Liver (tissue), 9 donors: Measurements from ENCODE around the gene SNX9. TPM values are rescaled to one million over a fixed set of nuclear protein-coding genes. Genes with fewer than 3 reads are reported as not detected.

Experiments used
- DNase-seq: peaks from one replicate; pipeline ENCODE4 v3.0.0-alpha.2; 2017; ENCODE audit warnings: low spot score
- H3K27ac ChIP-seq, 2 donors: one replicate each; pipeline ENCODE4 v1.7.0; 2013; ENCODE audit warnings: inconsistent platforms in 2 of 2, low read length in 2 of 2, control low read depth in 1 of 2, low read depth in 1 of 2, mild to moderate bottlenecking in 1 of 2
- H3K27me3 ChIP-seq, 4 donors: one replicate each; pipeline versions ENCODE4 v1.6.1 to v1.7.0; 2013; ENCODE audit warnings: low read length in 3 of 4, inconsistent platforms in 1 of 4, mild to moderate bottlenecking in 1 of 4, moderate library complexity in 1 of 4; ENCODE audit not compliant: control insufficient read depth in 4 of 4, insufficient read depth in 4 of 4
- H3K36me3 ChIP-seq, 4 donors: one replicate each; pipeline versions ENCODE4 v1.6.1 to v1.7.0; 2013; ENCODE audit warnings: low read length in 3 of 4, mild to moderate bottlenecking in 3 of 4, low read depth in 1 of 4, moderate library complexity in 1 of 4; ENCODE audit not compliant: control insufficient read depth in 4 of 4, insufficient read depth in 3 of 4
- H3K4me1 ChIP-seq, 4 donors: one replicate each; pipeline versions ENCODE4 v1.6.1 to v1.7.0; 2013; ENCODE audit warnings: low read length in 3 of 4, mild to moderate bottlenecking in 3 of 4, moderate library complexity in 1 of 4; ENCODE audit not compliant: control insufficient read depth in 4 of 4, insufficient read depth in 4 of 4
- H3K4me3 ChIP-seq, 3 donors: one replicate each; pipeline versions ENCODE4 v1.6.1 to v1.7.0; 2013; ENCODE audit warnings: low read length in 3 of 3, control low read depth in 1 of 3, low read depth in 1 of 3, mild to moderate bottlenecking in 1 of 3
- H3K9ac ChIP-seq, 2 donors: one replicate each; pipeline ENCODE4 v1.7.0; 2013; ENCODE audit warnings: low read length in 2 of 2, mild to moderate bottlenecking in 2 of 2, moderate library complexity in 2 of 2, control low read depth in 1 of 2, low read depth in 1 of 2
- H3K9me3 ChIP-seq, 4 donors: one replicate each; pipeline versions ENCODE4 v1.6.1 to v1.7.0; 2013; ENCODE audit warnings: low read length in 3 of 4; ENCODE audit not compliant: control insufficient read depth in 4 of 4
- ATF3 ChIP-seq: IDR thresholded peaks from 2 replicates; pipeline ENCODE4 v1.6.1; 2016; ENCODE audit warnings: antibody characterized with exemption
- EGR1 ChIP-seq, 2 donors: IDR thresholded peaks; 2 replicates each; pipeline ENCODE4 v1.6.1; 2016 to 2018; ENCODE audit warnings: antibody characterized with exemption in 2 of 2, low read depth in 2 of 2
- FOXA1 ChIP-seq: IDR thresholded peaks from 2 replicates; pipeline ENCODE4 v1.6.1; 2016; ENCODE audit warnings: antibody characterized with exemption
- FOXA2 ChIP-seq: IDR thresholded peaks from 2 replicates; pipeline ENCODE4 v1.6.1; 2016; ENCODE audit warnings: antibody characterized with exemption
- HNF4A ChIP-seq, 2 donors: conservative IDR thresholded peaks; 2 replicates each; pipeline ENCODE4 v1.6.1; 2016; ENCODE audit warnings: antibody characterized with exemption in 2 of 2, mild to moderate bottlenecking in 2 of 2
- HNF4G ChIP-seq: IDR thresholded peaks from 2 replicates; pipeline ENCODE4 v1.6.1; 2016; ENCODE audit warnings: antibody characterized with exemption
- JUND ChIP-seq, 2 donors: IDR thresholded peaks; 2 replicates each; pipeline ENCODE4 v1.6.1; 2016; ENCODE audit warnings: antibody characterized with exemption in 2 of 2
- NR2F2 ChIP-seq: IDR thresholded peaks from 2 replicates; pipeline ENCODE4 v1.6.1; 2016; ENCODE audit warnings: antibody characterized with exemption
- RAD21 ChIP-seq, 2 donors: IDR thresholded peaks; 2 replicates each; pipeline ENCODE4 v1.6.1; 2016; ENCODE audit warnings: antibody characterized with exemption in 2 of 2, mild to moderate bottlenecking in 2 of 2
- RXRA ChIP-seq, 2 donors: IDR thresholded peaks; 2 replicates each; pipeline ENCODE4 v1.6.1; 2017 to 2018; ENCODE audit warnings: antibody characterized with exemption in 2 of 2, mild to moderate bottlenecking in 1 of 2
- SP1 ChIP-seq: IDR thresholded peaks from 2 replicates; pipeline ENCODE4 v1.6.1; 2018; ENCODE audit warnings: antibody characterized with exemption, mild to moderate bottlenecking
- WGBS: extraction: QIAGEN DNeasy Blood & Tissue Kit; methylation state at CpG from one replicate; pipeline ENCODE4 v1.1.7; 2013; 5-methylcytosine and 5-hydroxymethylcytosine counted together
- polyA plus RNA-seq, 2 donors: library from polyadenylated mRNA; stranded (reverse) in 1 of 2; unstranded in 1 of 2; fragments of 200-250 nt in 1 of 2; fragments of >200 nt in 1 of 2; fragmentation: Nextera tagmentation in 1 of 2; extraction: Ambion mirVana in 1 of 2; gene quantifications; one replicate each; pipeline versions ENCODE4 v1.2.1 to v1.2.3, GENCODE V29; 2013 to 2015
- total RNA-seq, 2 donors: library from RNA; depleted of rRNA; stranded (reverse); fragments of >200 nt; gene quantifications; one replicate each; pipeline ENCODE4 v1.2.3, GENCODE V29; 2014
- TF ChIP-seq, protein P1 (sequence below): fragments of 150-350 bp; IDR thresholded peaks from 2 replicates; pipeline ENCODE4 v1.5.1; 2017; ENCODE audit warnings: improper control_type of control experiment, low read depth, low read length; ENCODE audit not compliant: missing input control
- TF ChIP-seq, protein P2 (sequence below): IDR thresholded peaks from 2 replicates; pipeline ENCODE4 v1.6.1; 2016; ENCODE audit warnings: antibody characterized with exemption
- TF ChIP-seq, protein P3 (sequence below): IDR thresholded peaks from 2 replicates; pipeline ENCODE4 v1.6.1; 2016; ENCODE audit warnings: antibody characterized with exemption, mild to moderate bottlenecking
- TF ChIP-seq, protein P4 (sequence below): IDR thresholded peaks from 2 replicates; pipeline ENCODE4 v1.6.1; 2016; ENCODE audit warnings: antibody characterized with exemption
- donor health status: healthy.
- donor health status: healthy.
- donor health status: healthy.
- donor health status: healthy.
- donor health status: healthy.

The SNX9 gene
- total and polyA plus RNA-seq, 4 donors = 16.4 to 31.0 (median 22.3) TPM

DNA sequence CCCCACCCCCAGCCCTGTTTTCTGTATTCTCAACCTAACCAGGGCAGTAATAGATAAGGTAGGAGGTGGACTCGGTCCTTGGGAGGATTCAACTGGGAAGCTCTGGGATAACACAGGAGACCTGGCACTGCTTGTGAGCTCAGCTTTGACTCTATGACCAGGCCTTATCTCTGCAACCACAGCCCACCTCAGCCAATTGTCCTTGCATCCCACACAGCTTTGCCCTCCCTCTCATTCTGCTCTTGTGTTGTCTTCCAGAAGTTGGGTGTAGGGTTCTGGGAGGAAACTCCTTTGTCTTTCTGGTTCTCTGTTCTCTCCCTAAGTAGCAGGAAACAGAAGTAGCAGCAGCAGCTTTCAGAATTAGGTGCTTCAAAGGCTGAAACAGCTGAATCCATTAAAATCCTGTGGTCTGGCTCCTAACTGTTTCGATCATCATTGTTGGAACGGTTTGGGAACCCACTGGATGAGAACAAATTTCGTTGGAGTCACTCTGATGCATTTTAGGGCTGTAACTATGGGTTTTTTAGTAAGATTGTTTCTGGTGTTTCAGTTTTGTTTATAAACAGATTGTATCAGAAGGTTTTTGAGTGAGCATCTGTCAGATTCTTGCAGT is 32.4 kb upstream of the SNX9 start:
- H3K9ac ChIP-seq = no peak overlapping the region
- H3K9me3 ChIP-seq = no peaks in the 10 kb centered on the region
- H3K27me3 ChIP-seq = no peaks in the 10 kb centered on the region
- no peak overlapping the region for H3K27ac ChIP-seq
- 81% methylated on average over 4 of the region's 4 CpGs for WGBS
- no peak for DNase-seq
- peaks cover 0 to 13% (median 6%) of the 10 kb centered on the region in 4 donors for H3K4me1 ChIP-seq
- no peak overlapping the region for H3K4me3 ChIP-seq
- H3K36me3 ChIP-seq = no peaks in the 10 kb centered on the region
- TF ChIP-seq, protein P1, sequence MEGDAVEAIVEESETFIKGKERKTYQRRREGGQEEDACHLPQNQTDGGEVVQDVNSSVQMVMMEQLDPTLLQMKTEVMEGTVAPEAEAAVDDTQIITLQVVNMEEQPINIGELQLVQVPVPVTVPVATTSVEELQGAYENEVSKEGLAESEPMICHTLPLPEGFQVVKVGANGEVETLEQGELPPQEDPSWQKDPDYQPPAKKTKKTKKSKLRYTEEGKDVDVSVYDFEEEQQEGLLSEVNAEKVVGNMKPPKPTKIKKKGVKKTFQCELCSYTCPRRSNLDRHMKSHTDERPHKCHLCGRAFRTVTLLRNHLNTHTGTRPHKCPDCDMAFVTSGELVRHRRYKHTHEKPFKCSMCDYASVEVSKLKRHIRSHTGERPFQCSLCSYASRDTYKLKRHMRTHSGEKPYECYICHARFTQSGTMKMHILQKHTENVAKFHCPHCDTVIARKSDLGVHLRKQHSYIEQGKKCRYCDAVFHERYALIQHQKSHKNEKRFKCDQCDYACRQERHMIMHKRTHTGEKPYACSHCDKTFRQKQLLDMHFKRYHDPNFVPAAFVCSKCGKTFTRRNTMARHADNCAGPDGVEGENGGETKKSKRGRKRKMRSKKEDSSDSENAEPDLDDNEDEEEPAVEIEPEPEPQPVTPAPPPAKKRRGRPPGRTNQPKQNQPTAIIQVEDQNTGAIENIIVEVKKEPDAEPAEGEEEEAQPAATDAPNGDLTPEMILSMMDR = no peak
- TF ChIP-seq RXRA (IDR thresholded peaks at IDR 0.05) = no peak
- TF ChIP-seq RAD21 (IDR thresholded peaks at IDR 0.05) = no peak
- TF ChIP-seq, protein P2, sequence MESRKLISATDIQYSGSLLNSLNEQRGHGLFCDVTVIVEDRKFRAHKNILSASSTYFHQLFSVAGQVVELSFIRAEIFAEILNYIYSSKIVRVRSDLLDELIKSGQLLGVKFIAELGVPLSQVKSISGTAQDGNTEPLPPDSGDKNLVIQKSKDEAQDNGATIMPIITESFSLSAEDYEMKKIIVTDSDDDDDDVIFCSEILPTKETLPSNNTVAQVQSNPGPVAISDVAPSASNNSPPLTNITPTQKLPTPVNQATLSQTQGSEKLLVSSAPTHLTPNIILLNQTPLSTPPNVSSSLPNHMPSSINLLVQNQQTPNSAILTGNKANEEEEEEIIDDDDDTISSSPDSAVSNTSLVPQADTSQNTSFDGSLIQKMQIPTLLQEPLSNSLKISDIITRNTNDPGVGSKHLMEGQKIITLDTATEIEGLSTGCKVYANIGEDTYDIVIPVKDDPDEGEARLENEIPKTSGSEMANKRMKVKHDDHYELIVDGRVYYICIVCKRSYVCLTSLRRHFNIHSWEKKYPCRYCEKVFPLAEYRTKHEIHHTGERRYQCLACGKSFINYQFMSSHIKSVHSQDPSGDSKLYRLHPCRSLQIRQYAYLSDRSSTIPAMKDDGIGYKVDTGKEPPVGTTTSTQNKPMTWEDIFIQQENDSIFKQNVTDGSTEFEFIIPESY = no peak
- TF ChIP-seq, protein P3, sequence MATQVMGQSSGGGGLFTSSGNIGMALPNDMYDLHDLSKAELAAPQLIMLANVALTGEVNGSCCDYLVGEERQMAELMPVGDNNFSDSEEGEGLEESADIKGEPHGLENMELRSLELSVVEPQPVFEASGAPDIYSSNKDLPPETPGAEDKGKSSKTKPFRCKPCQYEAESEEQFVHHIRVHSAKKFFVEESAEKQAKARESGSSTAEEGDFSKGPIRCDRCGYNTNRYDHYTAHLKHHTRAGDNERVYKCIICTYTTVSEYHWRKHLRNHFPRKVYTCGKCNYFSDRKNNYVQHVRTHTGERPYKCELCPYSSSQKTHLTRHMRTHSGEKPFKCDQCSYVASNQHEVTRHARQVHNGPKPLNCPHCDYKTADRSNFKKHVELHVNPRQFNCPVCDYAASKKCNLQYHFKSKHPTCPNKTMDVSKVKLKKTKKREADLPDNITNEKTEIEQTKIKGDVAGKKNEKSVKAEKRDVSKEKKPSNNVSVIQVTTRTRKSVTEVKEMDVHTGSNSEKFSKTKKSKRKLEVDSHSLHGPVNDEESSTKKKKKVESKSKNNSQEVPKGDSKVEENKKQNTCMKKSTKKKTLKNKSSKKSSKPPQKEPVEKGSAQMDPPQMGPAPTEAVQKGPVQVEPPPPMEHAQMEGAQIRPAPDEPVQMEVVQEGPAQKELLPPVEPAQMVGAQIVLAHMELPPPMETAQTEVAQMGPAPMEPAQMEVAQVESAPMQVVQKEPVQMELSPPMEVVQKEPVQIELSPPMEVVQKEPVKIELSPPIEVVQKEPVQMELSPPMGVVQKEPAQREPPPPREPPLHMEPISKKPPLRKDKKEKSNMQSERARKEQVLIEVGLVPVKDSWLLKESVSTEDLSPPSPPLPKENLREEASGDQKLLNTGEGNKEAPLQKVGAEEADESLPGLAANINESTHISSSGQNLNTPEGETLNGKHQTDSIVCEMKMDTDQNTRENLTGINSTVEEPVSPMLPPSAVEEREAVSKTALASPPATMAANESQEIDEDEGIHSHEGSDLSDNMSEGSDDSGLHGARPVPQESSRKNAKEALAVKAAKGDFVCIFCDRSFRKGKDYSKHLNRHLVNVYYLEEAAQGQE = no peak
- no peak for TF ChIP-seq NR2F2
- no peak for TF ChIP-seq JUND (IDR thresholded peaks at IDR 0.05)
- TF ChIP-seq HNF4A (conservative IDR thresholded peaks at IDR 0.05) = no peak
- TF ChIP-seq ATF3 = no peak
- no peak for TF ChIP-seq FOXA1
- TF ChIP-seq FOXA2 = no peak
- TF ChIP-seq, protein P4, sequence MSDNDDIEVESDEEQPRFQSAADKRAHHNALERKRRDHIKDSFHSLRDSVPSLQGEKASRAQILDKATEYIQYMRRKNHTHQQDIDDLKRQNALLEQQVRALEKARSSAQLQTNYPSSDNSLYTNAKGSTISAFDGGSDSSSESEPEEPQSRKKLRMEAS = no peak
- no peak for TF ChIP-seq EGR1 (IDR thresholded peaks at IDR 0.05; ENCODE audit: low read depth in 2 of 2)
- no peak for TF ChIP-seq HNF4G
- no peak for TF ChIP-seq SP1

DNA sequence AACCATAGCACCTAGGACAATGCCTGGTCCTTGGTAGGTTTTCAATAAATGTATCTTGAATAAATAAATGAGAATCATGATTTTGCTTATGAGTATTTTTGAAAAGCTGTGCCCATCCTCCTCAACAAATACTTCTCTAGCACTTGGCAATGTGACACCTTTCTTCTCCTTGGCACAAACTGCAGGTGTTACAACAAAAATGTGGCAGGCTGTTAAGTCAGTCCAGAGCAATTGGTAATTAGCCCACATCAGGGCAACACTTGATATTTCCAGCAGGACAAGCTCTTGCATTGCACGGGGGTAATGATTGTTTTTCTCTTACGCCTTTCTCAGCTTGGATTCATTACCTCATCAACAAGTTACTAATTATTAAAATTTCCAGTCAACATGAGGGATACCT is 31.6 kb upstream of the SNX9 start:
- TF ChIP-seq EGR1 (IDR thresholded peaks at IDR 0.05; ENCODE audit: low read depth in 2 of 2) = no peak
- DNase-seq = no peak

More for the DNA sequence above, 31.6 kb upstream of the SNX9 start:
- no peak overlapping the region for H3K4me3 ChIP-seq
- no peaks in the 10 kb centered on the region for H3K36me3 ChIP-seq
- 66% methylated on average over 2 of the region's 2 CpGs for WGBS
- H3K9ac ChIP-seq = no peak overlapping the region
- peaks cover 0 to 13% (median 6%) of the 10 kb centered on the region in 4 donors for H3K4me1 ChIP-seq
- no peak overlapping the region for H3K27ac ChIP-seq
- H3K9me3 ChIP-seq = no peaks in the 10 kb centered on the region
- H3K27me3 ChIP-seq = no peaks in the 10 kb centered on the region
